Brain pericyte (primary cell): ENCODE data around the gene TEX14.
"Not testable (repeated sequence)": the region's sequence is repeated elsewhere in the genome, so short reads cannot be mapped to it uniquely, and the experiment has no call there.

Experiments used
- DNase-seq: peaks from one replicate; pipeline ENCODE4 v3.0.0-alpha.2; 2012; ENCODE audit warnings: low read depth, low spot score

TEX14 gene

GRCh38 chr17:58691701-58692238, at the start of gene TEX14:
TEX14 (minus strand) TSS chr17:58692045; CDS start chr17:58652001, 40,044 bp downstream.
- no peak for DNase-seq

- no peak for DNase-seq
Observed at GRCh38 chr17:58741121-58741625, 49.3 kb upstream of the TEX14 start.

GRCh38 chr17:58734811-58735210, 43.0 kb upstream of the TEX14 start:
- no peak for DNase-seq

- DNase-seq: no peak
Observed at GRCh38 chr17:58734040-58734439, 42.2 kb upstream of the TEX14 start.

- no peak for DNase-seq
Observed at GRCh38 chr17:58730937-58731336, 39.1 kb upstream of the TEX14 start.

GRCh38 chr17:58728798-58729197, 37.0 kb upstream of the TEX14 start:
- no peak for DNase-seq

- no peak for DNase-seq
Observed at GRCh38 chr17:58722696-58723095, 30.9 kb upstream of the TEX14 start.

- DNase-seq: no peak
Observed at GRCh38 chr17:58722274-58722673, 30.4 kb upstream of the TEX14 start.

GRCh38 chr17:58710948-58711552, 19.2 kb upstream of the TEX14 start:
- peak; percentile 5 for DNase-seq

- no peak for DNase-seq
Observed at GRCh38 chr17:58706351-58707140, 14.7 kb upstream of the TEX14 start.

GRCh38 chr17:58703916-58704286, 12.1 kb upstream of the TEX14 start:
- DNase-seq: no peak

GRCh38 chr17:58703137-58703915, 11.5 kb upstream of the TEX14 start:
- no peak for DNase-seq

- no peak for DNase-seq
Observed at GRCh38 chr17:58702708-58703107, 10.9 kb upstream of the TEX14 start.

- DNase-seq: no peak
Observed at GRCh38 chr17:58702045-58702476, 10.2 kb upstream of the TEX14 start.

- DNase-seq: no peak
Observed at GRCh38 chr17:58699771-58700170, 7.9 kb upstream of the TEX14 start.

- no peak for DNase-seq
Observed at GRCh38 chr17:58694826-58695225, 3.0 kb upstream of the TEX14 start.

GRCh38 chr17:58694302-58694701, 2.5 kb upstream of the TEX14 start:
- no peak for DNase-seq

- DNase-seq: no peak
Observed at GRCh38 chr17:58693751-58694150, 1.9 kb upstream of the TEX14 start.

GRCh38 chr17:58693208-58693607, 1.4 kb upstream of the TEX14 start:
- no peak for DNase-seq

- peak; percentile 47 for DNase-seq
Observed at GRCh38 chr17:58692239-58693055, 602 bp upstream of the TEX14 start, which contains the start of gene RAD51C. RAD51C (plus strand) TSS chr17:58692602; CDS start chr17:58692644, 42 bp downstream.

- not testable (repeated sequence) for DNase-seq
Observed at GRCh38 chr17:58690033-58690432, 1.8 kb downstream of the TEX14 start.
